HL-60 (cell line): ENCODE results near the gene MYO3B.

Source experiments
- POLR2AphosphoS5 ChIP-seq: IDR thresholded peaks from 2 replicates; pipeline ENCODE4 v1.6.1; 2012; ENCODE audit warnings: low read depth
- SPI1 ChIP-seq: IDR thresholded peaks from 2 replicates; pipeline ENCODE4 v1.6.1; 2012; ENCODE audit warnings: low read depth, mild to moderate bottlenecking, borderline replicate concordance
- TF ChIP-seq, protein P1 (sequence below): IDR thresholded peaks from one replicate; pipeline ENCODE4 v1.5.1; 2011; ENCODE audit warnings: low read length, control low read depth, inconsistent platforms; ENCODE audit not compliant: insufficient read depth
- TF ChIP-seq, protein P2 (sequence below): IDR thresholded peaks from 2 replicates; pipeline ENCODE4 v1.6.1; 2012; ENCODE audit warnings: low read depth; ENCODE audit not compliant: insufficient replicate concordance

DNA sequence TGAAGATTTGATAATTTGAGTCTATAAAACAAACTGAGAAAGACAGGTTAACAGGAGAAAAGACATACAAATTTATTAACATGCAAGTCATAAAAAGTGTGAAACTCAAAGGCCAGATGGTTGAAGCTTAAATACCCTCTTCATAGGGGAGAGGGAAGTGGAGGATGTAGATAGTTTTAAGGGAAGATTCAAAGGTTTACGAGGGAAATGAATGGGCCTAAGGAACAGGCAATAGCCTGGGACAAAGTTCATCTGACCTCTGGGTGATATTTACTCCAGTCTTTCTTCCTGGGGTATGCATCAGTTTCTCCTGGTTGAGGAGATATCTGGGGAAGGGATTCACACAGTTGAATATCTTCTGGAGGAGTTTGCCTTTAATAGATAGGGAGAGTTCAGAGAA, 322.2 kb downstream of the MYO3B start:
- TF ChIP-seq, protein P1, sequence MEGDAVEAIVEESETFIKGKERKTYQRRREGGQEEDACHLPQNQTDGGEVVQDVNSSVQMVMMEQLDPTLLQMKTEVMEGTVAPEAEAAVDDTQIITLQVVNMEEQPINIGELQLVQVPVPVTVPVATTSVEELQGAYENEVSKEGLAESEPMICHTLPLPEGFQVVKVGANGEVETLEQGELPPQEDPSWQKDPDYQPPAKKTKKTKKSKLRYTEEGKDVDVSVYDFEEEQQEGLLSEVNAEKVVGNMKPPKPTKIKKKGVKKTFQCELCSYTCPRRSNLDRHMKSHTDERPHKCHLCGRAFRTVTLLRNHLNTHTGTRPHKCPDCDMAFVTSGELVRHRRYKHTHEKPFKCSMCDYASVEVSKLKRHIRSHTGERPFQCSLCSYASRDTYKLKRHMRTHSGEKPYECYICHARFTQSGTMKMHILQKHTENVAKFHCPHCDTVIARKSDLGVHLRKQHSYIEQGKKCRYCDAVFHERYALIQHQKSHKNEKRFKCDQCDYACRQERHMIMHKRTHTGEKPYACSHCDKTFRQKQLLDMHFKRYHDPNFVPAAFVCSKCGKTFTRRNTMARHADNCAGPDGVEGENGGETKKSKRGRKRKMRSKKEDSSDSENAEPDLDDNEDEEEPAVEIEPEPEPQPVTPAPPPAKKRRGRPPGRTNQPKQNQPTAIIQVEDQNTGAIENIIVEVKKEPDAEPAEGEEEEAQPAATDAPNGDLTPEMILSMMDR = no peak
- TF ChIP-seq, protein P2, sequence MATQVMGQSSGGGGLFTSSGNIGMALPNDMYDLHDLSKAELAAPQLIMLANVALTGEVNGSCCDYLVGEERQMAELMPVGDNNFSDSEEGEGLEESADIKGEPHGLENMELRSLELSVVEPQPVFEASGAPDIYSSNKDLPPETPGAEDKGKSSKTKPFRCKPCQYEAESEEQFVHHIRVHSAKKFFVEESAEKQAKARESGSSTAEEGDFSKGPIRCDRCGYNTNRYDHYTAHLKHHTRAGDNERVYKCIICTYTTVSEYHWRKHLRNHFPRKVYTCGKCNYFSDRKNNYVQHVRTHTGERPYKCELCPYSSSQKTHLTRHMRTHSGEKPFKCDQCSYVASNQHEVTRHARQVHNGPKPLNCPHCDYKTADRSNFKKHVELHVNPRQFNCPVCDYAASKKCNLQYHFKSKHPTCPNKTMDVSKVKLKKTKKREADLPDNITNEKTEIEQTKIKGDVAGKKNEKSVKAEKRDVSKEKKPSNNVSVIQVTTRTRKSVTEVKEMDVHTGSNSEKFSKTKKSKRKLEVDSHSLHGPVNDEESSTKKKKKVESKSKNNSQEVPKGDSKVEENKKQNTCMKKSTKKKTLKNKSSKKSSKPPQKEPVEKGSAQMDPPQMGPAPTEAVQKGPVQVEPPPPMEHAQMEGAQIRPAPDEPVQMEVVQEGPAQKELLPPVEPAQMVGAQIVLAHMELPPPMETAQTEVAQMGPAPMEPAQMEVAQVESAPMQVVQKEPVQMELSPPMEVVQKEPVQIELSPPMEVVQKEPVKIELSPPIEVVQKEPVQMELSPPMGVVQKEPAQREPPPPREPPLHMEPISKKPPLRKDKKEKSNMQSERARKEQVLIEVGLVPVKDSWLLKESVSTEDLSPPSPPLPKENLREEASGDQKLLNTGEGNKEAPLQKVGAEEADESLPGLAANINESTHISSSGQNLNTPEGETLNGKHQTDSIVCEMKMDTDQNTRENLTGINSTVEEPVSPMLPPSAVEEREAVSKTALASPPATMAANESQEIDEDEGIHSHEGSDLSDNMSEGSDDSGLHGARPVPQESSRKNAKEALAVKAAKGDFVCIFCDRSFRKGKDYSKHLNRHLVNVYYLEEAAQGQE = no peak
- TF ChIP-seq POLR2AphosphoS5 (no peak), SPI1 (no peak)
